GM23338 (cell line): ENCODE data around the gene CDH23. TPM values are rescaled to one million over a fixed set of nuclear protein-coding genes. Genes with fewer than 3 reads are reported as not detected.

ENCODE experiments used
- ATAC-seq: fragments of 200-7000 bp; cut with Tn5 transposase; 3 replicates; pipeline ENCODE4 v1.9.1; 2020
- DNase-seq: peaks from one replicate; pipeline ENCODE4 v3.0.0-alpha.2; 2015; ENCODE audit warnings: low spot score
- H2AFZ ChIP-seq: fragments of 200-600 bp; sonication (generic); 2 replicates; pipeline ENCODE4 v1.8.0; 2016; ENCODE audit warnings: antibody characterized with exemption, mild to moderate bottlenecking, moderate library complexity
- H3F3A ChIP-seq: fragments of 200-600 bp; sonication (generic); replicated peaks from 2 replicates; pipeline ENCODE4 v1.8.0; 2017; ENCODE audit warnings: antibody characterized with exemption, mixed run types, low read depth
- H3K27ac ChIP-seq: fragments of 200-600 bp; sonication (generic); 2 replicates; pipeline ENCODE4 v1.6.1; 2016; ENCODE audit warnings: low read depth
- H3K27me3 ChIP-seq: fragments of 200-600 bp; sonication (generic); 2 replicates; pipeline ENCODE4 v1.8.0; 2016; ENCODE audit warnings: mild to moderate bottlenecking, mixed run types, moderate library complexity; ENCODE audit not compliant: insufficient read depth
- H3K36me3 ChIP-seq: fragments of 200-600 bp; sonication (generic); 2 replicates; pipeline ENCODE4 v1.8.0; 2016; ENCODE audit warnings: mild to moderate bottlenecking; ENCODE audit not compliant: insufficient read depth
- H3K4me1 ChIP-seq: fragments of 200-600 bp; sonication (generic); 2 replicates; pipeline ENCODE4 v1.8.0; 2016; ENCODE audit warnings: mild to moderate bottlenecking, moderate library complexity; ENCODE audit not compliant: insufficient read depth
- H3K4me2 ChIP-seq: fragments of 200-600 bp; sonication (generic); 2 replicates; pipeline ENCODE4 v1.7.1; 2017; ENCODE audit warnings: mixed run types
- H3K4me3 ChIP-seq: fragments of 200-600 bp; sonication (generic); 2 replicates; pipeline ENCODE4 v1.6.1; 2016; ENCODE audit warnings: mixed run types
- H3K79me2 ChIP-seq: fragments of 200-600 bp; sonication (generic); replicated peaks from 2 replicates; pipeline ENCODE4 v1.8.0; 2017; ENCODE audit warnings: mild to moderate bottlenecking; ENCODE audit not compliant: insufficient read depth
- H3K9me2 ChIP-seq: fragments of 200-600 bp; sonication (generic); 2 replicates; pipeline ENCODE4 v1.8.0; 2017; ENCODE audit not compliant: insufficient read depth
- H4K20me1 ChIP-seq: fragments of 200-600 bp; sonication (generic); replicated peaks from 2 replicates; pipeline ENCODE4 v1.8.0; 2017; ENCODE audit warnings: mild to moderate bottlenecking; ENCODE audit not compliant: insufficient read depth
- H3K27ac Mint-ChIP-seq: 2 replicates; pipeline ENCODE4 v1.8.0; 2020; ENCODE audit warnings: inconsistent platforms, mild to moderate bottlenecking, moderate library complexity, mixed read lengths
- H3K27me3 Mint-ChIP-seq: 3 replicates; pipeline ENCODE4 v1.8.0; 2022; ENCODE audit warnings: low read depth, mild to moderate bottlenecking, moderate library complexity, mixed read lengths, inconsistent platforms; ENCODE audit not compliant: insufficient read depth, poor library complexity
- H3K36me3 Mint-ChIP-seq: 3 replicates; pipeline ENCODE4 v1.8.0; 2021; ENCODE audit warnings: low read depth, mild to moderate bottlenecking, inconsistent platforms, moderate library complexity, mixed read lengths
- H3K4me1 Mint-ChIP-seq: 3 replicates; pipeline ENCODE4 v1.8.0; 2020; ENCODE audit warnings: mild to moderate bottlenecking, inconsistent platforms, mixed read lengths
- H3K4me3 Mint-ChIP-seq: 3 replicates; pipeline ENCODE4 v1.8.0; 2021; ENCODE audit warnings: moderate library complexity, mild to moderate bottlenecking, inconsistent platforms, mixed read lengths
- H3K9me3 Mint-ChIP-seq: 3 replicates; pipeline ENCODE4 v1.8.0; 2020; ENCODE audit warnings: moderate library complexity, mild to moderate bottlenecking, inconsistent platforms, mixed read lengths
- CREB1 ChIP-seq: fragments of 250-450 bp; sonication (Bioruptor Pico); IDR thresholded peaks from 2 replicates; pipeline ENCODE4 v1.5.0; 2020; ENCODE audit warnings: low read depth, mild to moderate bottlenecking, moderate library complexity
- CTCF ChIP-seq, 2 experiments: fragments of 200-600 bp in 1 of 2; sonication (generic) in 1 of 2; conservative IDR thresholded peaks; 2 replicates each; pipeline versions ENCODE4 v1.5.1 to v1.6.1; 2016 to 2017; ENCODE audit warnings: antibody characterized with exemption in 2 of 2, low read depth in 2 of 2, mild to moderate bottlenecking in 2 of 2, moderate library complexity in 1 of 2
- ETS1 ChIP-seq: IDR thresholded peaks from 2 replicates; pipeline ENCODE4 v1.6.1; 2016; ENCODE audit warnings: antibody characterized with exemption
- EZH2 ChIP-seq: fragments of 200-600 bp; sonication (generic); IDR thresholded peaks from one replicate; pipeline ENCODE4 v1.8.0; 2017; ENCODE audit warnings: antibody characterized with exemption, mild to moderate bottlenecking, low read depth; ENCODE audit not compliant: unreplicated experiment
- EZH2phosphoT487 ChIP-seq: fragments of 200-600 bp; sonication (generic); IDR thresholded peaks from one replicate; pipeline ENCODE4 v1.8.1; 2018; ENCODE audit warnings: antibody characterized with exemption; ENCODE audit not compliant: unreplicated experiment
- JUNB ChIP-seq: IDR thresholded peaks from one replicate; pipeline ENCODE4 v1.6.1; 2016; ENCODE audit warnings: antibody characterized with exemption; ENCODE audit not compliant: unreplicated experiment
- NANOG ChIP-seq: IDR thresholded peaks from 2 replicates; pipeline ENCODE4 v1.6.1; 2016; ENCODE audit warnings: antibody characterized with exemption, borderline replicate concordance
- POLR2AphosphoS5 ChIP-seq: IDR thresholded peaks from 2 replicates; pipeline ENCODE4 v1.6.1; 2016; ENCODE audit warnings: antibody characterized with exemption, low read depth
- REST ChIP-seq: IDR thresholded peaks from one replicate; pipeline ENCODE4 v1.6.1; 2018; ENCODE audit warnings: antibody characterized with exemption; ENCODE audit not compliant: unreplicated experiment
- STAT1 ChIP-seq: IDR thresholded peaks from one replicate; pipeline ENCODE4 v1.6.1; 2016; ENCODE audit warnings: antibody characterized with exemption; ENCODE audit not compliant: unreplicated experiment
- ZNF114 ChIP-seq: fragments of 250-450 bp; sonication (Bioruptor Pico); IDR thresholded peaks from 2 replicates; pipeline ENCODE4 v1.5.0; 2020; ENCODE audit warnings: mild to moderate bottlenecking, moderate library complexity
- ZNF331 ChIP-seq: fragments of 250-450 bp; sonication (Bioruptor Pico); IDR thresholded peaks from 2 replicates; pipeline ENCODE4 v1.5.0; 2020; ENCODE audit warnings: low read depth, mild to moderate bottlenecking, moderate library complexity
- ZNF462 ChIP-seq: fragments of 250-450 bp; sonication (Bioruptor Pico); IDR thresholded peaks from 2 replicates; pipeline ENCODE4 v1.5.0; 2020; ENCODE audit warnings: mild to moderate bottlenecking, moderate library complexity
- polyA plus RNA-seq: library from polyadenylated mRNA; unstranded; fragments of >200 nt; fragmentation: Nextera tagmentation; extraction: Ambion mirVana; gene quantifications from 2 replicates; pipeline ENCODE4 v1.2.1, GENCODE V29; 2016
- total RNA-seq: library from RNA; depleted of rRNA; stranded (reverse); fragments of >200 nt; shearing (Covaris generic); gene quantifications from 2 replicates; pipeline ENCODE4 v1.2.3, GENCODE V29; 2014

Gene CDH23
- total and polyA plus RNA-seq, 2 experiments from 2014 or later: 0.95 to 4.3 TPM

GRCh38 chr10:71857934-71858890 lies 461.5 kb downstream of the CDH23 start:
- Mint-ChIP-seq H3K9me3 (no peaks in the 10 kb centered on the region; the same call in 2 of the 3 replicates), H3K27me3 (peaks cover 6% of the 10 kb centered on the region), H3K36me3 (no peaks in the 10 kb centered on the region), H3K4me3 (no peak overlapping the region), H3K4me1 (peaks cover 10% of the 10 kb centered on the region), H3K27ac (0 out of 2 replicates have a peak overlapping the region, but pooled peaks have one; percentile 37)
- Histone ChIP-seq H4K20me1 (no peaks in the 10 kb centered on the region), H3K4me2 (no peak overlapping the region), H2AFZ (no peak overlapping the region), H3K27ac (no peak overlapping the region), H3K4me1 (no peaks in the 10 kb centered on the region), H3K27me3 (no peaks in the 10 kb centered on the region), H3F3A (no peaks in the 10 kb centered on the region), H3K4me3 (no peak overlapping the region), H3K9me2 (no peaks in the 10 kb centered on the region), H3K79me2 (no peaks in the 10 kb centered on the region), H3K36me3 (no peaks in the 10 kb centered on the region)
- no peak for ATAC-seq
- DNase-seq: no peak
- TF ChIP-seq POLR2AphosphoS5 (no peak), EZH2 (no peak), NANOG (no peak), ZNF462 (no peak), CREB1 (CRISPR knock-in tag) (no peak), ZNF331 (CRISPR knock-in tag) (no peak), REST (no peak), JUNB (no peak), EZH2phosphoT487 (no peak), ETS1 (no peak), CTCF (conservative IDR thresholded peaks at IDR 0.05; ENCODE audit: low read depth in 2 of 2) (no peak), ZNF114 (CRISPR knock-in tag) (no peak), STAT1 (no peak)
